ENCODE measurements around the gene CDC123. TPM values are rescaled to one million over a fixed set of nuclear protein-coding genes. Genes with fewer than 3 reads are reported as not detected.
A peak's percentile ranks its signal among the peaks of the same experiment; 100 is the strongest.

CDC123 gene
- polyA plus RNA-seq, 1 donor from 2014 or later, result 104 TPM

DNA sequence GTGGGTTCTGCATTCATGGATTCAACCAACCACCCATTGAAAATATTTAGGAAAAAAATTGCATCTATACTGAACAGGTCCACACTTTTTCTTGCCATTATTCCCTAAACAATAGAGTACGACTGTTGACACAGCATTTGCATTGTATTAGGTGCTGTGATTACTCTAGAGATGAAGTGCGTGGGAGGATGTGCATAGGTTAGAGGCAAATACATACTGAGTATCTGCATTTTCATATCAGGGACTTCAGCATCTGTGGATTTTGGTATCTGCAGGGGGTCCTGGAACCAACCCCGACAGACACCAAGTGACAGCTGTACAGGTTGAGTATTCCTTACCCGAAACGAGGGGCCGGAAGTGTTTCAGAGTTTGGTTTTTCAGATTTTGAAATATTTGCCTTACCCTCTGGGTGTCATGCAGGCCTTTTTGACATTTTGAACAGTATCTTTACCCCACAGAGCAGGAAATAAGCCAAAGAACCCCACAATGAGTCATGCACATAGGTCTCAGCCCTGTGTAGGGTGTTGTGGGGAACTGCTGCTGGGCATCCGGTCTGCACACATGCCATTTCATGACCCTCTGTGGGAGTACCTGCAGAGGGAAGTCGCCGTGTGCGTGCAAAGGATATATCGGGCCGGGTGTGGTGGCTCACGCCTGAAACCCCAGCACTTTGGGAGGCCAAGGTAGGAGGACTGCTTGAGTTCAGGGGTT lies 14.8 kb upstream of the CDC123 start:
- Mint-ChIP-seq H3K27ac (peak overlapping the region in 1 of 3 donors; percentile 23), H3K4me3 (peak overlapping the region in 1 of 4 donors; percentile 51)

DNA sequence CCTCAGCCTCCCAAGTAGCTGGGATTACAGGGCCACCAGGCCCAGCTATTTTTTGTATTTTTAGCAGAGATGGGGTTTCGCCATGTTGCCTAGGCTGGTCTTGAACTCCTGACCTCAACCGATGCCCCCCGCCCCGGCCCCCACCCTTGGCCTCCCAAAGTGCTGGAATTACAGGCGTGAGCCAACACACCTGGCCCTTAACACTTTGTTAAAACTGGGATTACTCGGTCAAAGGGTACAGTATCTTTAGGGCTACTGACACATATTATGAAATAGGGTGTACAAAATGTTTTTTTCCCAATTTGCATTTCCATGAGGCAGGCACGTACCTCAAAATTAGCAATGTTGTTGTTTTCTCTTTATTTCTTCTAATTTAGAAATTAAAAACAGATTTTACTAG lies 11.8 kb upstream of the CDC123 start:
- H3K27me3 Mint-ChIP-seq, result no peaks in the 10 kb centered on the region
- peaks cover 0 to 7% (median 4%) of the 10 kb centered on the region in 3 donors for H3K4me1 Mint-ChIP-seq
- H3K9me3 Mint-ChIP-seq, result no peaks in the 10 kb centered on the region
- peaks cover 11% of the 10 kb centered on the region for H3K36me3 Mint-ChIP-seq
- H3K27ac Mint-ChIP-seq, result no peak overlapping the region
- no peak overlapping the region for H3K4me3 Mint-ChIP-seq

More for the DNA sequence above, 14.8 kb upstream of the CDC123 start:
- Mint-ChIP-seq H3K9me3 (no peaks in the 10 kb centered on the region), H3K27me3 (no peaks in the 10 kb centered on the region), H3K36me3 (peaks cover 6% of the 10 kb centered on the region), H3K4me1 (peaks cover 0 to 4% (median 2%) of the 10 kb centered on the region in 3 donors)

DNA sequence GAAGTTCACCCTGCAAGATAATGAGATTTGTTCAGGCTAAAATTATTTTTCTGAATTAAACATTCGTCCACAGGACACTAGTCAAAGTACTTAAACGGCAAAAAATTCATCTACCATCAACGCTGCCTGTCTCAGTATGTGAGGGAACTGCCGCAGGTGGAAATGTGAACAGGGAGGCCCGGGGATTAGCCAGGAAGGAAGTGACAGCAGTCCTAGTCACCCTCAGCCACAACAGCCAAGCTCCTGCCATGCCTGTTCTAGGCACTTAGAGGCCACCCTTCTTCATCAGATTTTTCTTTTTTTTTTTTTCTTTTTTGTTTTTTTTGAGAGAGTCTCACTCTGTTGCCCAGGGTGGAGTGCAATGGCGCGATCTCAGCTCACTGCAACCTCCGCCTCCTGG lies 9.7 kb upstream of the CDC123 start:
- Mint-ChIP-seq H3K27ac (peak overlapping the region in 1 of 3 donors; percentile 11), H3K27me3 (no peaks in the 10 kb centered on the region), H3K9me3 (no peaks in the 10 kb centered on the region), H3K4me3 (peak overlapping the region in 1 of 4 donors; percentile 15), H3K4me1 (peaks cover 0 to 14% (median 7%) of the 10 kb centered on the region in 3 donors), H3K36me3 (peaks cover 11% of the 10 kb centered on the region)

DNA sequence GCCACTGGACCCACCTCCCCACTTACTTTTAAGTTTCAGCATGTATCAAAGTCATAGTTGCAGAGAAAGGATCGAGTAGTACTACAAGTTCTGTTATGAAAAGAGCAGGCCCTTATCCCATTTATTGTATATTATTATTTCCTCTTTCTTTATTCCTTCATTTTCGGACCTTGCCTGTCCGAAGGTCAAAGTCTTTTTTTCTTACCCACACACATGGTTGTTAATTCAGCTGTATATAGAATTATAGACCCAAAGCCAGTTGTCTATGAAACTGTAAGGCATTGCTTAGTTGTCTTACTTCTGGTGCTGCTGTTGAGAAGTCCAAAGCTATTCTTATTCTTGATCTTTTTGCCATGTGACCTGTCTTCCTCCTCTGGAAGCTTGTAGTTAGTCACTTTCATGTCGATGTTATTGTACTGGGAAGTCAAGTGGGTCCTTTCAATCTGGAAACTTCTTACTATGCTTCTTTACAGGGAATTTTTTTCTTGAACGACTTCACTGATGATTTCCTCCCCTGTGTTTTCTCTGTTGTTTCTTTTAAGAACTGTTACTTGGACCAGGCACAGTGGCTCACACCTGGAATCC lies 8.6 kb upstream of the CDC123 start:
- Mint-ChIP-seq H3K27ac (no peak overlapping the region), H3K4me1 (peaks cover 0 to 13% (median 7%) of the 10 kb centered on the region in 3 donors), H3K4me3 (no peak overlapping the region), H3K36me3 (peaks cover 13% of the 10 kb centered on the region), H3K27me3 (no peaks in the 10 kb centered on the region), H3K9me3 (no peaks in the 10 kb centered on the region)

DNA sequence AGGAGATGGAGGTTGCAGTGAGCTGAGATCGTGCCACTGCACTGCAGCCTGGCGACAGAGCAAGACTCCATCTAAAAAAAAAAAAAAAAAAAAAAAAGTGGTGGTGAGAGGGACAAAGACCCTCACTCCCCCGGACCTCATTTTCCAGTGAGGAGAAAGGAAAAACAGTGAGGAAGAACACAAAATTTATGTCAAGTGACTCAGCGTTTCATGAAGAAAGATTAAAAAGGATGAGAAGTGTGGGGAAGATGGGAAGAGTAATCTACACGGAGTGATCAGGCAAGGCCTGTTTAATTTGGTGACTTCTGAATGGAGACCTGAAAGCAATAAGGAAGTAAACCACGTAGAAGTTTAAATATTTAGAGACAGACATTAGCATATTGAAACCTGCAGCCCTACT lies 7.3 kb upstream of the CDC123 start:
- Mint-ChIP-seq H3K9me3 (no peaks in the 10 kb centered on the region), H3K27me3 (no peaks in the 10 kb centered on the region), H3K27ac (peak overlapping the region in 1 of 3 donors; percentile 31), H3K36me3 (peaks cover 13% of the 10 kb centered on the region), H3K4me1 (peaks cover 0 to 17% (median 9%) of the 10 kb centered on the region in 3 donors), H3K4me3 (no peak overlapping the region)

DNA sequence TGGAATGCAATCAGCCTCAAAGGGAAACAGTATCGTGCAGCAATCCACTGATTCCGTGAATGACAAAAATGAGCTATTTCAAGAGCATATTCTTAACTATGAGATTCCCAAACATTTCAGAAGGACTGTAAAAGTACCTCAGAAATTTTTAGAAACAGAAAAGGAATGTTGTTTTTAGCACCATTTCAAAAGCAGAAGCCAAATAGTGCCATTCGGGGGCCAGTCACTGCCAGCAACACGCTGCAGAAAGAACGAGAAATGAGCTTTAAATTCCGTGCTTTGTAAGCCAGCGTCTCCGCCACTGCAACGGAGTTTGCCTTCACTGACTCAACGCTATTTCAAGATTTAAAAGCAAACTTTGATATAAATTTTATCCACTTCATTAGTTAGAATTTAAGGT lies 6.6 kb upstream of the CDC123 start:
- Mint-ChIP-seq H3K36me3 (peaks cover 14% of the 10 kb centered on the region), H3K27me3 (no peaks in the 10 kb centered on the region), H3K9me3 (no peaks in the 10 kb centered on the region), H3K4me1 (peaks cover 4 to 21% (median 13%) of the 10 kb centered on the region in 3 donors), H3K27ac (no peak overlapping the region), H3K4me3 (no peak overlapping the region)

DNA sequence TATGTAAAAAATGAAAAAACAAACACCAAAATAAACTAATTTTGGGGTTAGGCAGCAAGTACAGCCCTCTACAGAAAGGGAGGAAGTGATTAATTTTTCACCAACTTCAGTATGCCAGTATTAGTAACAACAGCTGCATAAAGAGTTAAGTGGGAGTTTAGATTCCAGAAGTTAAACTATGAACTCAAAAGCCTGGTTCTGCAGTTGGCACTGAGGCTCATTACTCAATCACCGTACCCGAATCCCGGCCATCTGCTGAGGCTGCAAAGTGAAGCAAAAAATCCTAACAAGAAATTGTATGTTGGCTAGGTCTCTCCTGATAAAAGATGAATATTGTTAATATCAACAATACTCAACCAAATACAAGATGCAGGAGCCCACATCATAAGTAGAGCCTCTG lies 4.3 kb upstream of the CDC123 start:
- Mint-ChIP-seq H3K4me1 (peaks cover 22 to 36% (median 25%) of the 10 kb centered on the region in 3 donors), H3K27ac (peak overlapping the region in 1 of 3 donors; percentile 50), H3K27me3 (no peaks in the 10 kb centered on the region), H3K4me3 (peak overlapping the region in 3 of 4 donors; percentile 8 to 75 (median 39)), H3K9me3 (no peaks in the 10 kb centered on the region), H3K36me3 (peaks cover 9% of the 10 kb centered on the region)

DNA sequence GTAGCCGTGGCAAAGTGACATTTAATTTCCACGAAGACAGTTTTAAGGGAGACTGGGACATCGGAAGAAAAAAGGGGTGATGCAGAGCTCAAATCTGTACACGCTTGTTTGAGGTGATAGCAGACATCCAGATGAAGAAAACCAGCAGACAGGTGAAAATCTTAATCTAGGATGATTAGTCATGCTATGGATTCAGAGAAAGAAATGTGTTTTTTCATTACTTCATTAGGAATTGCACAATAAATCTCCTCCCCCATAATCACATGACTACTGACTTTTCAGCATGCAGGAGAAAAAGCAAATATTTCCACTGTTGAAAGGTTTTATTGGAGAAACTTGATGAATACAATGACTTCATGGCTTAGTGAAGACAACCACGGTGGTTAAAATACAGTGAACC lies 2.8 kb upstream of the CDC123 start:
- no peaks in the 10 kb centered on the region for H3K9me3 Mint-ChIP-seq
- H3K36me3 Mint-ChIP-seq, result peaks cover 6% of the 10 kb centered on the region
- no peak overlapping the region for H3K27ac Mint-ChIP-seq
- no peaks in the 10 kb centered on the region for H3K27me3 Mint-ChIP-seq
- H3K4me3 Mint-ChIP-seq, result peak overlapping the region in 1 of 4 donors; percentile 76
- peaks cover 30 to 40% (median 31%) of the 10 kb centered on the region in 3 donors for H3K4me1 Mint-ChIP-seq

DNA sequence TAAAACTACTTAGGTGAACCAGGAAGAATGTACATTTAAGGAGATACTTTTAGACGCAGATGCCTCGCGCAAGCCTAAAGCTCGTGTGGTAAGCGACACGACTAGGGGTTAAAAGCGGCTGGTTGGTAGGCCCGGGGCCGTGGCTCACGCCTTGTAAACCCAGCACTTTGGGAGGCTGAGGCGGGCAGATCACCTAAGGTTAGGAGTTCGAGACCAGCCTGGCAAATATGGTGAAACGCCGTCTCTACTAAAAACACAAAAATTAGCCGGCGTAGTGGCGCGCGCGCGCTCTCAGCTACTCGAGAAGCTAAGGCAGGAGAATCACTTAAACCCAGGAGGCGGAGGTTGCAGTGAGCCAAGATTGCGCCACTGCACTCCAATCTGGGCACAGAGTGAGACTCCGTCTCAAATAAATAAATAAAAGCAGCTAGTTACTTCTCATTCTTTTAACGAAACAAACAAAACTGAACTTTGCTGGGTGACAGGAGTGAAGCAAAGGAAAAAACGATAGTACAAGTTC lies 1.2 kb upstream of the CDC123 start:
- Mint-ChIP-seq H3K27me3 (no peaks in the 10 kb centered on the region), H3K27ac (peak overlapping the region; percentile 84 to 99 (median 97)), H3K9me3 (no peaks in the 10 kb centered on the region), H3K4me1 (peaks cover 35 to 44% (median 38%) of the 10 kb centered on the region in 3 donors), H3K4me3 (peak overlapping the region; percentile 98 to 100 (median 100)), H3K36me3 (peaks cover 3% of the 10 kb centered on the region)

DNA sequence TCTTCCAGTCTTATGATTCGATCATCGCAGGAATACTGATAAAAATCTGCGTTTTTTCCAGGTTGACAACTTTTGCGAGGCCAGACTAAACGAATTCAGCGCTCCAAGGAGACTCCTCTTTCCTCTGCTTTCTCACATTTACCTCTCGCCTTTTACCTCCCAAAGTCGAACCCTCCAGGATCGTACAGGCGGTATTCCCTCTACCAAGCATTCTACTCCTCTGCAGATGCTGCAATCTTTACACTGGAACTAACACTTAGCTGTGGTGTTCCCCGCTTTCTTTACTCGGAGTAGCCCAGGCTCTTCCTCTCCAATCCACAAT lies 746 bp upstream of the CDC123 start:
- H3K27me3 Mint-ChIP-seq, result no peaks in the 10 kb centered on the region
- H3K9me3 Mint-ChIP-seq, result no peaks in the 10 kb centered on the region

DNA sequence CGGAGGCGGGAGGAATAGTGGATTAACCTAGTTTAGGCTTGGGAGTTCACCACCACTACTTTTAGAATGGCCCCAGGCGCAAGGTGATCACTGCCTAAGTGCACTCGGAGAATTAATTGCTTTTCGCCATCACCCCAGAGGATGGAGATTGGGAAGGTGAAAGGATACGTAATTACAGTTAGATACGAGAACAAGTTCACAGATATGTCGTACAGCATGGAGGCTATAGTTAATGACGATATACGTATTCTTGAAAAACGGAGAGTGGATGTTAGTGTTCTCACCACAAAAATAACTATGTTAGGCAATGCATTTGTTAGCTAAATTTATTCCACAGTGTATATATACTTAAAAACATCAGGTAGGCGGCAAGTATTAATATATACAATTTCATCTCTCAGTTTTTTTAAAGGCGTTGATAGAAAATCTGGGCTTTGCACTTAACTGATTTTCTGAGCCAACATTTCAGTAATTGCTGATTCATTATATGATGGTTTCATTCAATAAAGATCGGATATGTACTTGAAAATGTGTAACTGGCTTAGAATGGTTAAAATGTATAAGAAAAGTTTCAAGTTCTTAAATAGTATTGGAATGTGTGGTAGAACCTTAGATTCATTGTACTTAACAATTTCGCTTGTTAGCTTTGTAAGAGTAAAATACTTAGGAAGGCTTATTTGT lies 683 bp downstream of the CDC123 start:
- peak overlapping the region; percentile 98 to 100 (median 100) for H3K4me3 Mint-ChIP-seq
- H3K4me1 Mint-ChIP-seq, result peaks cover 36 to 47% (median 41%) of the 10 kb centered on the region in 3 donors
- H3K36me3 Mint-ChIP-seq, result peaks cover 3% of the 10 kb centered on the region
- no peaks in the 10 kb centered on the region for H3K27me3 Mint-ChIP-seq
- no peaks in the 10 kb centered on the region for H3K9me3 Mint-ChIP-seq
- peak overlapping the region; percentile 97 to 100 (median 99) for H3K27ac Mint-ChIP-seq

More for the DNA sequence above, 746 bp upstream of the CDC123 start:
- H3K36me3 Mint-ChIP-seq, result peaks cover 3% of the 10 kb centered on the region
- H3K27ac Mint-ChIP-seq, result peak overlapping the region; percentile 97 to 100 (median 99)
- H3K4me1 Mint-ChIP-seq, result peaks cover 34 to 42% (median 38%) of the 10 kb centered on the region in 3 donors
- H3K4me3 Mint-ChIP-seq, result peak overlapping the region; percentile 98 to 100 (median 100)

DNA sequence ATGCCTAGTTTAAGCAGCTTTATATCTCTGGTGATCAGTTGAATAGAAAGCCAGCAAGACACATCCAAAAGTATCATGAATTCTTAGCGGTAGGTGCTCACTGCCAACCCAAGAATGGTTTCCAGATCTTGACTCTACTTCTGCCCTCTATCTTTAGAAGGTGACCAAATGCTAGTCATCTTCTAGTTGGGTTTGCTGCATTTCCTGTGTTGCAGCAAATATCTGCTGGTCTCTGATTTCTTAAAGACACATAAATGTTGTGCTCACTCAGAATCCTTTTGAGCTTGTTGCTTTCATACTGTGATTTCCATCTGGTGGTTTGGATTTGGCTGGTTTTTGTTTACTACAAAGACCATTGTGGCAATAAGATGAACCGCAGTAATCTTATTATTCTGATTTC lies 2.2 kb downstream of the CDC123 start:
- H3K36me3 Mint-ChIP-seq, result peaks cover 2% of the 10 kb centered on the region
- no peaks in the 10 kb centered on the region for H3K27me3 Mint-ChIP-seq
- H3K4me3 Mint-ChIP-seq, result peak overlapping the region in 3 of 4 donors; percentile 58 to 85 (median 60)
- no peak overlapping the region for H3K27ac Mint-ChIP-seq
- peaks cover 36 to 48% (median 38%) of the 10 kb centered on the region in 3 donors for H3K4me1 Mint-ChIP-seq
- H3K9me3 Mint-ChIP-seq, result no peaks in the 10 kb centered on the region

DNA sequence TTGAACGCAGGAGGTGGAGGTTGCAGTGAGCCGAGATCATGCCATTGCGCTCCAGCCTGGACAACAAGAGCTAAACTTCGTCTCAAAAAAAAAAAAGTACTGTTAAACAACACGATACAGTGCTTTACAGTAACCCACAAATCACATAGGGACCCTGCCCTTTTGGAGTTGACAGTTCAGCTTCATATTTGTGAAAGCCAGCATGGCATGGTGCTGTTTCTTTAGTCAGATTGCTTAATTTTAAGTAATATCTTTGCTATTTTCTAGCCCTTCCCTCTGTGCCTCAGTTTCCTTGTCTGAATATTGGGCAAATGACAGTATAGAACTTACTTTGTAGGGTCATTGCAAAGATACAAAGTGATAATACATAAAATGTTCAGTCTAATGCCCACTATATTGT lies 4.9 kb downstream of the CDC123 start:
- no peaks in the 10 kb centered on the region for H3K9me3 Mint-ChIP-seq
- H3K27ac Mint-ChIP-seq, result no peak overlapping the region
- H3K4me1 Mint-ChIP-seq, result peaks cover 27 to 31% (median 30%) of the 10 kb centered on the region in 3 donors
- H3K4me3 Mint-ChIP-seq, result no peak overlapping the region
- no peaks in the 10 kb centered on the region for H3K27me3 Mint-ChIP-seq
- H3K36me3 Mint-ChIP-seq, result peaks cover 3% of the 10 kb centered on the region

DNA sequence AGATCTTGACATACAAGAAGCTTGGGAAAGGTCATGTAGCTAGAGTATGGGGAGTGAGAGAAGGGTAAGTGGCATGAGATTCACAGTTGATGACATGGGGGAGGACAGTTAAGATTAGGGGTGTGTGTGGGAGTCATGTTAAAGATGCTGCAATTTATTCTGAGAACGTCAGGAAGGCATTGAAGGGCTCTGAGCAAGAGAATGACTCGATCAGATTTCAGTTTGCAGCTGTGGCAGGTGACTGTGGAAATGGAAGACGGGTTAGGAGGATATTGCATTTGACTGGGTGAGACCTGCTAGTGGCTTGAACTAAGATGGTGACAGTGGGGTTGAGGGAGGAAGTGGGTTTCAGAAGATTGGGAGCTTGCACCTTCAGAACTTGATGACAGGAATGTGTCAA lies 5.6 kb downstream of the CDC123 start:
- peaks cover 3% of the 10 kb centered on the region for H3K36me3 Mint-ChIP-seq
- no peak overlapping the region for H3K27ac Mint-ChIP-seq
- H3K4me3 Mint-ChIP-seq, result peak overlapping the region in 1 of 4 donors; percentile 7
- no peaks in the 10 kb centered on the region for H3K9me3 Mint-ChIP-seq
- no peaks in the 10 kb centered on the region for H3K27me3 Mint-ChIP-seq
- peaks cover 21 to 29% (median 29%) of the 10 kb centered on the region in 3 donors for H3K4me1 Mint-ChIP-seq

DNA sequence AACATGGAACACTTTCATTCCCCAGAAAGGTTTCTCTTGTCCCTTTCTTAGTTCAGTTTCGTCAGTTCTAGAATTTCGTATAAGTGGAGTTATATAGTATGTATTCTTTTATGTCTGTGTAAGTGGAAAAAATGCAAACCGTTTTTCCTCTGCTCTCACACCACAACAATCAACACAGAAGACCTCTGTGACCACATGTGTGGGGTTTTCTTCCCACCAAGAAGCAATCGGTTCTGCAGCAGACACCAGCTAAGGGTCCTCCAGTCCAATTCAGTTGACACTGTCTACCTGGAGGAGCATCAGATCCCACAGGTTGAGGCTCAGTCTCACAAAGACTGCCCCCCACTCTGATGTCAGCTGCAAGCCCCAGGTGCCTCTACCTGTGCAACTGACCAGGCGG lies 6.2 kb downstream of the CDC123 start:
- Mint-ChIP-seq H3K27me3 (no peaks in the 10 kb centered on the region), H3K36me3 (peaks cover 3% of the 10 kb centered on the region), H3K9me3 (no peaks in the 10 kb centered on the region), H3K4me1 (peaks cover 16 to 25% (median 25%) of the 10 kb centered on the region in 3 donors), H3K27ac (no peak overlapping the region), H3K4me3 (no peak overlapping the region)
